HG03457 (cell line): ENCODE measurements around the gene MYH9.
"Not testable (repeated sequence)": the region's sequence is repeated elsewhere in the genome, so short reads cannot be mapped to it uniquely, and the experiment has no call there.

Experiments used
- ATAC-seq: cut with Tn5 transposase; IDR thresholded peaks from one replicate; pipeline ENCODE4 v1.9.1; 2021; ENCODE audit warnings: moderate number of reproducible peaks; ENCODE audit not compliant: unreplicated experiment

Gene MYH9

DNA sequence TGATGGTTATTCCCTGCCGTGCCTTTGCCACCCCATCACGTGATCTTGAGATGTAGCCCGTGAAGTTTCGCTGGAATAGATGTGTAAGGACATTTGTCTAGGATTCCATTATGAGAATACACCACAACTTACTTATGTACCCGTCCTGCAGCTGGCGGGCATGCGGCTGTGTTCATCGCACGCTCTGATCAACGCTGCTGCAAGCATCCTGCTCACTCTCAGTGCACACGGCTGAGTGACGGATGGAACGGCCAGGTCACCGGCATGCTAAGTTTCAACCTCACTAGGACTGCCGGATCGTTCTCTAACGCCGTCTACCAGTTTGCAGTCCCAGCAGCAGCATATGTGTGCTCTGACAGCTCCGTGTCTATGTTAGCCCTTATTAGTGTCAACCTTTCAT lies 90.2 kb downstream of the MYH9 start:
- ATAC-seq, result no peak

DNA sequence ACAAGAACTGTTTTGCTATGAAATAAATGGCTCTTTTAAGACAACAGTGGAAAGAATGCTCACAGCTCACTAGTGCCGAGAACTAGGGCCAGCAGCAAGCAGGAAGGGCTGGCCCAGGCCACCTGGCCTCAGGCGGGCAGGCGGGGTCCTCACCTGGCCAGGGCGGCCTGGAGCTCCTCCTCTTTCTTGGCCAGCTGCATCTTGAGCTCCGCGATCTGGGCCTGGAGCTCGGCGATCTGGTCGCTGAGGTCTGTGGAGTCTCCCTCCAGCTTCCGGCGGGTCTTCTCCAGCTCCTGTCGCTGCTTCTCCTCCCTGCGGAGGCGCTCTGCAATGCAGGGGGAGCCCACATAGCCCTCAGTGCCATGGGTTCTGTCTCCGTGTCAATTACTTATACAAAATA lies 91.1 kb downstream of the MYH9 start:
- no peak for ATAC-seq

DNA sequence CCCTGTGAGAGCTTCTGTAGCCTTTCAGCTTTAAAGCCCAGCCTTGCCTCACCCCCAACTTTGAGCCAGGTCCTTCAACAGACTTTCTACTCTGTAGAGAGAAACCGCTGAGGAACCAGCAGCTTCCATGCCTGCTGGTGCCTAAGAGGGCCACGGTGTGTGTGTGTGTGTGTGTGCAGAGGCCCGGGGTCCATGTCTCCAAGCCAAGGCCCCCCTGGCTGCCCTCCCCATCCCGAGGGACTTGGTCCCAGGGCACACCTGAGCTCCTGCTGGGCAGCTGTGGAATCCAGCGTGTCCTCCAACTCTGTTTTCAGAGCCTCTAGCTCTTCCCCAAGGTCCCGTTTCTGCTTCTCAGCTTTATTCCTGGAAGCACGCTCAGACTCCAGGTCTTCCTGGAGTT lies 92.5 kb downstream of the MYH9 start:
- no peak for ATAC-seq

GRCh38 chr22:36294801-36295200 lies 93.0 kb downstream of the MYH9 start:
- no peak for ATAC-seq

DNA sequence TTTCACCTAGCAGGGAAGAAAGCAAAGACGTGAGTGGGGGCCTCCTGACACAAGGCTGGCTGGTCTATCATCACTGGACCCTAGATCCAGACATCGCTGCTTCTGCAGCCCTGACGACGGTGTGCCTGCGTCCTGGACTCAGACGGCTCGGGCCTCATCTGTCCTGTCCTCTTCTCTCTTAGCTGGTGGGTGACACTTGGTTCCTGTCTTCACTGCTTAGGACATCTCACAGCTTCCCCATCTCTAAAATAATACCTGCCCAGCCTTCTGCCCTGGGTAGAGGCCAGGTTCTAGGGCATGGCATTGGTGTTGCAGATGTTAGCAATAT lies 93.5 kb downstream of the MYH9 start:
- no peak for ATAC-seq

- no peak for ATAC-seq
These were observed 94.0 kb downstream of the MYH9 start for GRCh38 chr22:36293606-36294292.

DNA sequence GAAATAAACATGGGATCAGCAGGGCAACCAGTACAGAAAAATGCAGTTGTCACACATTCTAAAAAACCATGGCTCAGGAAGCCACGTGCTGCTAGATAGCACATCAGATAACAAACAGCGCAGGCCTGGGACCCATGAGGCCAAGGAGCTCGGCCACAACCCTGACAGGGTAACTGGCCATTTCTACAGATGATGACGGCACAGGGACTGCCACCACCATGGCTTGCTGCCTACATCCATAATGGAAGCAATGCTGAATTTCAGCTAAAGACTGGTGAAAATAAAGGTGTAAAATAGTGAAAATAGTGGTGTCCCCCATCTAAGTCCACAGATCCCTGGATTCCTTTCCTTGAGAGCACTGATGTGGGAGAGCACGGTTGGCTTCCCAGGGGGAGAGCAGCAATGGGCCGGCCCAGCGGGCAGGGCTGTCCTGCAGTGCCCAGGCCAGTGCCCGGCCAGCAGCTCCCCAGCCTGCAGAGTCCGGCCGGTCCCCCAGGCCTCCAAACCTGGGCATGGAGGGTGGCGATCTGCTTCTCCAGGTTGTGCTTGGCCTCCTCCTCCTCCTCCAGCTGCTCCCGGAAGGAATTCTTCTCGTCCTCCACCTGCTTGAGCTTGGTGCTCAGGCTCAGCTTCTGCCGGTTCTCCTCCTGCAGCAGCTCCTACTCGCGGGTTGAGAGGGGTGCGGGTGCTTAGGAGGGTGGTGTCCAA lies 94.8 kb downstream of the MYH9 start:
- no peak for ATAC-seq

GRCh38 chr22:36291831-36292740 lies 95.7 kb downstream of the MYH9 start:
- no peak for ATAC-seq

DNA sequence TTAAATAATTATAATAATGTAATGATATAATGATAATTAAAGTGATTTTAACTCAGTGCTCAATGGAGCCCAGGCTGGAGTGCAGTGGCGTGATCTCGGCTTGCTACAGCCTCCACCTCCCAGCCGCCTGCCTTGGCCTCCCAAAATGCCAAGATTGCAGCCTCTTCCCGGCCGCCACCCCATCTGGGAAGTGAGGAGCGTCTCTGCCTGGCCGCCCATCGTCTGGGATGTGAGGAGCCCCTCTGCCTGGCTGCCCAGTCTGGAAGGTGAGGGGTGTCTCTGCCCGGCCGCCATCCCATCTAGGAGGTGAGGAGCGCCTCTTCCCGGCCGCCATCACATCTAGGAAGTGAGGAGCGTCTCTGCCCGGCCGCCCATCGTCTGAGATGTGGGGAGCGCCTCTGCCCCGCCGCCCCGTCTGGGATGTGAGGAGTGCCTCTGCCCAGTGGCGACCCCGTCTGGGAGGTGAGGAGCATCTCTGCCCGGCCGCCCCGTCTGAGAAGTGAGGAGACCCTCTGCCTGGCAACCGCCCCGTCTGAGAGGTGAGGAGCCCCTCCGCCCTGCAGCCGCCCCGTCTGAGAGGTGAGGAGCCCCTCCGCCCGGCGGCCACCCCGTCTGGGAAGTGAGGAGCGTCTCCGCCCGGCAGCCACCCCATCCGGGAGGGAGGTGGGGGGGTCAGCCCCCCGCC lies 97.2 kb downstream of the MYH9 start:
- ATAC-seq, result not testable (repeated sequence)

DNA sequence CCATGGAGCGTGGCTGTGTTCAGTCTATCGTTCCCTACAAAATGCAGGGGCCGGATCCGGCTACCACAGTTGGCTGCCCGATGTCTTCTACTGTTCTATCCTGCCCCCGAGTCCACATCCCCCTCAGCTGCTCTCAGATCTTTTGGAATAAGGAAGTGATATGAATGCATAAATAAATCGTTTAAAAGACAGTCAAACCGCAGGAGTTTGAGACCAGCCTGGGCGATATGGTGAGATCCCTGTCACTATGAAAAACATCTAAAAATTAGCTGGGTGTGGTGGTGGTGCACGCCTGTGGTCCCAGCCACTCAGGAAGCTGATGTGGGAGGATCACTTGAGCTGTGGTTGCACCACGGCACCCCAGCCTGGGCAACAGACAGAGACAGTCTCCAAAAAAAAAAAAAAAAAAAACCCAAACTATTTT lies 97.8 kb downstream of the MYH9 start:
- not testable (repeated sequence) for ATAC-seq

- ATAC-seq, result no peak
These were observed 98.3 kb downstream of the MYH9 start for GRCh38 chr22:36289406-36289870.

DNA sequence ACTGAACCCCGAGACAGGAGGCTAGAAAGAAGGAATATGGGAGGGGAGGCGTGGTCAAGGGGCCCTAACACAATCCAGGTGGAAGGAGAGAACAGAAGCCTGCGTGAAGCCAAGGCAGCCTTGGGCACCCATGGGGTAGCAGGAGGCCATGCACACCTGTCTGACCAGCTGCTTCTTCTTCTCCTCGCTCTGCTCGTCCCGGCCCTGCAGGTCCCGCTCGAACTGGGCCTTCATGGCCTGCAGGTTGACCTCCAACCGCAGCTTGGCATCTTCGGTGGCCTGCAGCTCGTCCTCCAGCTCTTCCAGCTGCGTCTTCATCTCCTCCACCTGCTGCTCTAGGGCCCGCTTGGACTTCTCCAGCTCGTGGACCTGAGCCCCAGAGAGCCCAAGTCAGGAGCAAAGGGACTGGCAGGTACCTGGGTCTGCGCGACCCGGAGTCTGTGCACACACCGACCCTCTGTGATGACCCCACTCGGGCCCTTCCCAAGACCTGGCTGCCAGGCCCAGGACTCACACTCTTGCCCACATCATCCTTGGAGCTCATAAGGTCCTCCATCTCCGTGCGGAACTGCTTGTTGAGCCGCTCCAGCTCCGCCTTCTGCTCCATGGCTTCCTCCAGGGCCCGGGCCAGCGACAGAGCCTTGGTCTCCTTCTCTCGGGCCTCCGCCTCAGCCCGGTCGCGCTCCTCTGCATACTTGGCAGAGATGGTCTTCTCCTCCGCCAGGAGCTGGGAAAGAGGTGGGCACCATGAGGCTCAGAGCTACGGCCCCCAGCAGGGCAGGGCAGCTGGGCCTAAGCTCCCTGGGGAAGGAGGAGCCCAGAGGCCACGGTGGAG lies 99.0 kb downstream of the MYH9 start:
- ATAC-seq, result no peak

DNA sequence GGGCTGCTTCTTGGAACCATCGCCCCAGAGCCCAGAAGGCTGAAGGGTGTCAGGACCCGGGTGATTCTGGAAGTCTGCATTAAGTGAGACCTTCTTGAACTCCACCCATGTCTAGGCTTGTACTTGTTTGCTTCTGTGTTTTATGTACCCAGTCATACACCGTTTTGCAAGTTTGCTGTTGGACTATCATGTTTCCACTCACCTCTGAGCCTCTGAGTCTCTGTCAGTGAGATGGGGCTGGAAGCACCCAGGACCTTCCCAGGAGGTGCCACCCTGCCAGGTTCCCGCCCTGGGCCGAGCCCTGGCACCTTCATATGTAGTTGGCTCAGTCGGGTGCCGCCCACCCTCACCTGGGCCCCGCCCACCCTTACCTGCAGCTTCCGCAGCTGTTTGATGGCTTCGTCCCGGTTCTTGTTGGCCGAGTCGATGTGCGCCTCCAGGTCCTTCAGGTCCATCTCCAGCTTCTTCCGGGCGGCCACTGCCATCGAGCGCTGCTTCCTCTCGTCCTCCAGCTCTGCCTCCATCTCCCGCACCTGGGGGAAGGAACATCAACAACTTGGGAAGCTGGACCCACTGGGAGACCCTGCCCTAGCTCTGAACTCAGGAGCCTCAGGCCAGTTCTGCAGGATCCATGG lies 99.8 kb downstream of the MYH9 start:
- ATAC-seq, result no peak

DNA sequence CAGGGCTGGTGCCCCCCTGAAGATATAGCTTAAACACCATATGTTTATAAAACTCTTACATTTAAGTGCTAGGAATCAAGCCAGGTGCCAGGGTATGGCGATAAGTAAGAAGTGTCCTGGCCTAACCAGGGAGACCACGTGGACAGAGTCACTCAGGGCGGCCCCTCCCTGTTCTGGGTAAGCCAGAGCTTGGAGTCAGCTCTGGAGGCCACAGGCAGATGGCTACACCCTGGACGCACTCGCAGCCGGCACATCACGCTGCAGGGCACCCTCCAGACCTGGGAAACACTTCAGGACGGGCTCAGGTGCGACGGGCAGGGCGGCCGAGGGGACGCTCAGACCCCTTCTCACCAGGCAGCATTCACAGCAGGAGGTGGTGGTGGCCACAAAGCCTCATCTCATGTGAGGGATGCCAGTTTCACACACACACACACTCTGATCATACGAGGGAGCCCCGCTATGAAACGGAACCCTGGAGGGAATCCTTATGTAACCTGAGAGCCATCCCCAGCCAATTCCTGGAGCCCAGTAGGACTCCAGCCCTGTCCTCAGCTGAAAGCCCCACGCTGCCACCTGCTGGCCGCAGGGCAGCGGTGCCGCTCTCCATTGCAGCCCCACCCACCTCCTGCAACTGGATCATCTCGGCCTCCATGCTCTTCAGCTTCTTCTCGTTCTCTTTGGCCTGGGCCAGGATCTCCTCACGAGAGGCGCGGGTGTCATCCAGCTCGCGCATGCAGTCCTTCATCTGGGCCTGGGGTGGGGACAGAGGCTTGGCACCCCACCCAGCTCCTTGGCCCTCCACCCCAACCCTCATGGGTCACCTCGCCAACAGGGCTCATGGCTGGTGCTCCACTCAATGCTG lies 101.4 kb downstream of the MYH9 start:
- ATAC-seq, result no peak

- no peak for ATAC-seq
These were observed 102.2 kb downstream of the MYH9 start for GRCh38 chr22:36285545-36285944.

GRCh38 chr22:36285017-36285416 lies 102.8 kb downstream of the MYH9 start:
- ATAC-seq, result no peak

DNA sequence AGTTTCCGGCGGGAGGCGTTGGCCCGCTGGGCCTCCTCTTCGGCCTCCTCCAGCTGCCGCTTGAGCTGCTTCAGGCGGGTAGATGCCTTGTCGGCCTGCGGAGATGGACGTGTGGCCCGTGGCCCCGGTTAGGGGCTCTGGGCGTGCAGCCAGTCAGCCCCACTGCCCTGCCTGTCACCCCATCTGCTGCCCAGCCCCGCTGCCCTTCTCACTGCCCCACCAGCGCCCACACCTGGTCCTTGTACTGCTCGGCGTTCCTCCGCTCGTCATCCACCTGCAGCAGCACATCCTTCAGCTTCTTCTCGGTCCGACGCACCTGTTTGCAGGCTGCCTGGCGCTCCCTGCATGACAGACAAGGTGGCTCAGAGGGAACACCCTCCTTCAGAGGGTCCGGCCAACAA lies 103.6 kb downstream of the MYH9 start:
- ATAC-seq, result no peak

- no peak for ATAC-seq
These were observed 105.4 kb downstream of the MYH9 start for GRCh38 chr22:36282328-36282831.
